ENCODE measurements around the gene USP11. TPM values are rescaled to one million over a fixed set of nuclear protein-coding genes. Genes with fewer than 3 reads are reported as not detected.

The USP11 gene
- total and polyA plus RNA-seq, 2 of the 8 experiments (the other 6 are each of a cell fraction or from before 2014, with no cell fraction given): 40.9 to 84.0 TPM

- TF ChIP-seq NRF1 (IDR thresholded peaks at IDR 0.05; ENCODE audit: low read depth, low read length): no peak
- TF ChIP-seq KDM4A (IDR thresholded peaks at IDR 0.05; ENCODE audit: low read depth, low read length, severe bottlenecking): no peak
- no peak for TF ChIP-seq SIRT6 (IDR thresholded peaks at IDR 0.05; ENCODE audit: low read length)
- no peak for TF ChIP-seq RBBP5 (IDR thresholded peaks at IDR 0.05; ENCODE audit: borderline replicate concordance, low read depth, low read length)
- no peak for TF ChIP-seq SAP30 (IDR thresholded peaks at IDR 0.05; ENCODE audit: insufficient read depth, insufficient replicate concordance, low read length)
- TF ChIP-seq SP1 (IDR thresholded peaks at IDR 0.05; ENCODE audit: low read depth, low read length): no peak
- TF ChIP-seq CBX5 (IDR thresholded peaks at IDR 0.05; ENCODE audit: low read depth, low read length): no peak
- no peak for TF ChIP-seq BRCA1 (IDR thresholded peaks at IDR 0.05; ENCODE audit: low read depth, low read length)
These were observed 7.8 kb downstream of the USP11 start (continued) for GRCh38 chrX:47240619-47241018.

Measured in H1 (cell line).